Kidney epithelial cell (primary cell): ENCODE data around the gene C22orf15. TPM values are rescaled to one million over a fixed set of nuclear protein-coding genes. Genes with fewer than 3 reads are reported as not detected.

ENCODE experiments used
- DNase-seq: peaks from one replicate; pipeline ENCODE4 v3.0.0-alpha.2; 2010; ENCODE audit warnings: low read depth
- H3K27me3 ChIP-seq: 2 replicates; pipeline ENCODE4 v1.6.0; 2011; ENCODE audit warnings: low read length; ENCODE audit not compliant: control insufficient read depth, insufficient read depth
- H3K36me3 ChIP-seq: 2 replicates; pipeline ENCODE4 v1.5.1; 2011; ENCODE audit warnings: low read length; ENCODE audit not compliant: control insufficient read depth, insufficient read depth
- H3K4me3 ChIP-seq: 2 replicates; pipeline ENCODE4 v1.5.1; 2011; ENCODE audit warnings: low read depth, mild to moderate bottlenecking, control low read depth, low read length
- total RNA-seq: library from RNA; depleted of rRNA; stranded (reverse); fragments of >200 nt; gene quantifications from 2 replicates; pipeline ENCODE4 v1.2.3, GENCODE V29; 2015
- TF ChIP-seq, protein P1 (sequence below): IDR thresholded peaks from 2 replicates; pipeline ENCODE4 v1.5.1; 2011; ENCODE audit warnings: mild to moderate bottlenecking, moderate library complexity, low read length, control low read depth, inconsistent platforms; ENCODE audit not compliant: insufficient read depth, poor library complexity, severe bottlenecking

C22orf15 gene
- total RNA-seq, 1 donor from 2014 or later, result not detected

DNA sequence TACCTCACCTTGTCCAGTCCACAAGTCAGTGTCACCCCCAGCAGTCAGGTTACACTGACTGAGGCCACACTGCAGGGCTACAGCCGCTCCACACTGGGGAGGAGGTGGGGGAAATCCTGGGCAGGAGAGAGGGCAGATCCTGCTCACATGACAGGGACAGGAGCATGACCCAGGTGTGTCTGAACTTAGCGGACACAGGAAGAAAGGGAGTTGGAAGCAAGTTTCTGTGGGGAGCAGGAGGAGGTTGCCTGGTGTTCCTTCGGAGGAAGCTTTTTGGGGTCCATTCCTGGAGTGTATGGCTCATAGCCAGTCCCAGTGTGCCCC is 15.7 kb downstream of the C22orf15 start:
- TF ChIP-seq, protein P1, sequence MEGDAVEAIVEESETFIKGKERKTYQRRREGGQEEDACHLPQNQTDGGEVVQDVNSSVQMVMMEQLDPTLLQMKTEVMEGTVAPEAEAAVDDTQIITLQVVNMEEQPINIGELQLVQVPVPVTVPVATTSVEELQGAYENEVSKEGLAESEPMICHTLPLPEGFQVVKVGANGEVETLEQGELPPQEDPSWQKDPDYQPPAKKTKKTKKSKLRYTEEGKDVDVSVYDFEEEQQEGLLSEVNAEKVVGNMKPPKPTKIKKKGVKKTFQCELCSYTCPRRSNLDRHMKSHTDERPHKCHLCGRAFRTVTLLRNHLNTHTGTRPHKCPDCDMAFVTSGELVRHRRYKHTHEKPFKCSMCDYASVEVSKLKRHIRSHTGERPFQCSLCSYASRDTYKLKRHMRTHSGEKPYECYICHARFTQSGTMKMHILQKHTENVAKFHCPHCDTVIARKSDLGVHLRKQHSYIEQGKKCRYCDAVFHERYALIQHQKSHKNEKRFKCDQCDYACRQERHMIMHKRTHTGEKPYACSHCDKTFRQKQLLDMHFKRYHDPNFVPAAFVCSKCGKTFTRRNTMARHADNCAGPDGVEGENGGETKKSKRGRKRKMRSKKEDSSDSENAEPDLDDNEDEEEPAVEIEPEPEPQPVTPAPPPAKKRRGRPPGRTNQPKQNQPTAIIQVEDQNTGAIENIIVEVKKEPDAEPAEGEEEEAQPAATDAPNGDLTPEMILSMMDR, result no peak
- Histone ChIP-seq H3K4me3 (no peak overlapping the region), H3K27me3 (no peaks in the 10 kb centered on the region), H3K36me3 (no peaks in the 10 kb centered on the region)
- DNase-seq, result no peak

DNA sequence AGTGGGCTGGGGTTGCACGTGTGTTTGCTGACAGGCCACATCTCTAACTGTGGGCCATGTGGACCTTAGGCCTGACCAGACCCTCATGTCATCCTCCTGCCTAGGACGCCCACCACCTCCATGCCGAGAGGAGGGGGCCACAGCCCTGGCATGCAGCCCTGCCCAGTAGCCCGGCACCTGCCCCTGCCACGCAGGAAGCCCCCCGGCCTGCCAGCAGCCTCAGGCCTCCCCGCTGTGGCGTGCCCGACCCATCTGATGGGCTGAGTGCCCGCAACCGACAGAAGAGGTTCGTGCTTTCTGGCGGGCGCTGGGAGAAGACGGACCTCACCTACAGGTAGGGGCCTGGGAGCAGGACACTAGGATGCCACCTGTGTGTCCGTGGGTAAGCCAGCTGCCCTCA is 16.3 kb downstream of the C22orf15 start:
- Histone ChIP-seq H3K36me3 (no peaks in the 10 kb centered on the region), H3K27me3 (no peaks in the 10 kb centered on the region), H3K4me3 (no peak overlapping the region)
- no peak for DNase-seq
- TF ChIP-seq, protein P1, result no peak

DNA sequence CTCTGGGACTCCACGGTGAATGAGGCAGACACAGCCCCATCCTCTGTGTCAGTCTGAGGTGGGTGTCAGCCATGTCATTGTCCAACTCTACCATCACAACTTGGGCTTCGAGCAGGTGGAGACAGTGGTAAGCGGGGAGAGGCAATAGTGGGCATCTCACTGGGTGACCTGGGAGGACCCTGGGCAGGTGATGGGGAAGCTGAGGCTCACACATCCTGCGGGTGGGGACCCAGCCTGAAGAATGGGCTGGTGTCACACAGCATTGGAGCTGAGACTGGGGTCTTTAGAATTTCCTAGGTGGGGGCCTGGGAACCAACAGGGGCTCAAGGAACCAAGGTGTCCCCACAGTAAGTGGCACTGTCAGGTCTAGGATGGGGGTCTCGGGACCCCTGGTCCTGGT is 16.9 kb downstream of the C22orf15 start:
- no peak overlapping the region for H3K4me3 ChIP-seq
- TF ChIP-seq, protein P1, result no peak
- no peak for DNase-seq
- no peaks in the 10 kb centered on the region for H3K27me3 ChIP-seq
- no peaks in the 10 kb centered on the region for H3K36me3 ChIP-seq

DNA sequence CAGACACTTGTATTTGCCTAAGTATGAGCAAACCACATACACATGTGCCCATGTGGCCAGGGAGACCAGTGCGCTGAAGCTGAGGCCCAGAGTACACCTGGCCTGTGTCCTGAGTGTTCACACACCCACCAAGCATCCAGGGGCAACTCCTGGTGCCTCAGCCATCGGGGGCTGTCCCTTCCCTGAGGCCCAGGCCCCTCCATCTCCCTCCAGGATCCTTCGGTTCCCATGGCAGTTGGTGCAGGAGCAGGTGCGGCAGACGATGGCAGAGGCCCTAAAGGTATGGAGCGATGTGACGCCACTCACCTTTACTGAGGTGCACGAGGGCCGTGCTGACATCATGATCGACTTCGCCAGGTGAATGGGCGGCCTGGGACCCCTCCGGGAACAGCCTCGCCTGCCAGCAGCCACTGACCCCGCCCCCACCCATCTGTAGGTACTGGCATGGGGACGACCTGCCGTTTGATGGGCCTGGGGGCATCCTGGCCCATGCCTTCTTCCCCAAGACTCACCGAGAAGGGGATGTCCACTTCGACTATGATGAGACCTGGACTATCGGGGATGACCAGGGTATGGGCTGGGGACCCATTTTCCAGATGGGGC is 17.5 kb downstream of the C22orf15 start:
- Histone ChIP-seq H3K36me3 (no peaks in the 10 kb centered on the region), H3K4me3 (no peak overlapping the region), H3K27me3 (no peaks in the 10 kb centered on the region)
- TF ChIP-seq, protein P1, result no peak
- DNase-seq, result no peak

DNA sequence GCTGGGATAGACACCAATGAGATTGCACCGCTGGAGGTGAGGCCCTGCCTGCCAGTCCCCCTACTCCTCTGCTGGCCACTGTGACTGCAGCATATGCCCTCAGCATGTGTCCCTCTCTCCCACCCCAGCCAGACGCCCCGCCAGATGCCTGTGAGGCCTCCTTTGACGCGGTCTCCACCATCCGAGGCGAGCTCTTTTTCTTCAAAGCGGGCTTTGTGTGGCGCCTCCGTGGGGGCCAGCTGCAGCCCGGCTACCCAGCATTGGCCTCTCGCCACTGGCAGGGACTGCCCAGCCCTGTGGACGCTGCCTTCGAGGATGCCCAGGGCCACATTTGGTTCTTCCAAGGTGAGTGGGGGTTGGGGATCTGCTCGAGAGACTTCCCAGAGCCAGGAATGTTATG is 18.3 kb downstream of the C22orf15 start:
- DNase-seq, result no peak
- TF ChIP-seq, protein P1, result no peak
- Histone ChIP-seq H3K4me3 (no peak overlapping the region), H3K27me3 (no peaks in the 10 kb centered on the region), H3K36me3 (no peaks in the 10 kb centered on the region)

DNA sequence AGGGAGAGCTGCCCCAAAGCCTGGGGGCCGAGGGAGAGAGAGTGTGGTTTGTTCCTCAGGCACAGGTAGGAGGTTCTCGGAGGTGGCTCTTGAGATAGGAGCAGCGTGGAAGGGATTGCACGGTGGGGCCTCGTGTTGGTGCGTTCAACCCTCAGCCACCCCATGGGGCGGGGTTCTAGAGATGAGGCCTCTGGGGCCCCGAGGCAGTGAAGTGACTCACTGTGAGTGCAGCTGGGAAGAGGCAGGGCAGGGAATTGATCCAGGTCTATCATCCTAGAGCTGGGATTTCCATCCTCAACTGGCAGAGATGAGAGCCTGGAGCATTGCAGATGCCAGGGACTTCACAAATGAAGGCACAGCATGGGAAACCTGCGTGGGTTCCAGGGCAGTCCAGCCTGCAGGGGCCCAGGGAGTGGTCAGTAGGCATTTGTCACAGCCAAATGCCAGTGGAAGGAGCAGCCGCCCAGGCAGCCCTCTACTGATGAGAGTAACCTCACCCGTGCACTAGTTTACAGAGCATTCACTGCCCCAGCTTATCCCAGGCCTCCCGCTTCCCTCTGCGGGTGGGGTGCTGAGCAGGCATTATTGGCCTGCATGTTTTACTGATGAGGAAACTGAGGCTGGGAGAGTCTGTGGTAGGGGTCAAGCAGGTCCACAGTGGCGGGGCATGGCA is 18.9 kb downstream of the C22orf15 start:
- TF ChIP-seq, protein P1, result no peak
- no peaks in the 10 kb centered on the region for H3K27me3 ChIP-seq
- H3K36me3 ChIP-seq, result no peaks in the 10 kb centered on the region
- no peak for DNase-seq
- no peak overlapping the region for H3K4me3 ChIP-seq
